Mononuclear cell (primary cell): Measurements from ENCODE around the gene ZNF280D. TPM values are rescaled to one million over a fixed set of nuclear protein-coding genes. Genes with fewer than 3 reads are reported as not detected.

Experiments
- H3K27me3 ChIP-seq: 2 replicates; pipeline ENCODE4 v1.6.0; 2011; ENCODE audit warnings: low read length, control low read depth; ENCODE audit not compliant: insufficient read depth
- H3K4me1 ChIP-seq: 2 replicates; pipeline ENCODE4 v1.5.1; 2011; ENCODE audit warnings: mild to moderate bottlenecking, low read length, control low read depth; ENCODE audit not compliant: insufficient read depth
- H3K4me3 ChIP-seq: 2 replicates; pipeline ENCODE4 v1.5.1; 2011; ENCODE audit warnings: mild to moderate bottlenecking, low read length, moderate library complexity
- H3K9me3 ChIP-seq: 2 replicates; pipeline ENCODE4 v1.5.1; 2011; ENCODE audit warnings: low read depth, mild to moderate bottlenecking, control low read depth, low read length
- total RNA-seq: library from RNA; depleted of rRNA; stranded (reverse); fragments of >200 nt; gene quantifications from one replicate; pipeline ENCODE4 v1.2.3, GENCODE V29; 2012

ZNF280D gene
- total RNA-seq, 1 donor, result 29.9 TPM

DNA sequence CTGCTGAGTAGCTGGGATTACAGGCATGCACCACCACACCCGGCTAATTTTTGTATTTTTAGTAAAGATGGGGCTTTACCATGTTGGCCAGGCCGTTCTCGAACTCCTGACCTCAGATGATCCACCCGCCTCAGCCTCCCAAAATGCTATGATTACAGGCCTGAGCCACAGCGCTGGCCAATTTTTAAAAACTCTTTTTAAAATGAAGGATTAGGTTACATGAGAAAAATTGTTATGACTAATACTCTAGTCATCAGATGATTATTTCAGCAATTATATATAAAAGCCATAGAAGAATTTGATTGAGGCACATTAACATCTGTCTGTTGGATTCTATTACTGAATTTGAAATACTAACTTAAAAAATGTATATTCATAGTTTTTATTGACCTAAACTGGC lies 134.3 kb downstream of the ZNF280D start:
- Histone ChIP-seq H3K4me1 (no peaks in the 10 kb centered on the region), H3K9me3 (peaks cover 25% of the 10 kb centered on the region), H3K4me3 (no peak overlapping the region), H3K27me3 (no peaks in the 10 kb centered on the region)

DNA sequence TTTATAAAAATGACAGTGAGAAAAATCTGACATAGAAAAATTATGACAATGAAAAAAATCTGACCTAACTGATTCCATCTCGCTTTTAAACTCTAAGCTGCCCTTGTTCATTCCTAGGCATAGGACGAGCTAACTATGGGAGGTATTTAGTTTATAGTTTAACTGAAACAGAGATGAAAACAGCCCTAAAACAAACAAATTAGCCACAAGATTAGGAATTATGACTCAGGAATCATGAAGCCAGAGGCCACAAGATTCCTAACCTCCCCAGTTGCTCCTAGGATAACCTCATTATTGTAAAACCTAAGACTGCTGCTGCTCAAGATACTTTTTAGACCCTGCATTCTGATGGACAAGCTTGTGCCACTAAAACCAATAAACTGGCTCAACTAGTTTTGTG lies 145.6 kb downstream of the ZNF280D start:
- Histone ChIP-seq H3K4me1 (no peaks in the 10 kb centered on the region), H3K27me3 (no peaks in the 10 kb centered on the region), H3K4me3 (no peak overlapping the region), H3K9me3 (peaks cover 23% of the 10 kb centered on the region)

DNA sequence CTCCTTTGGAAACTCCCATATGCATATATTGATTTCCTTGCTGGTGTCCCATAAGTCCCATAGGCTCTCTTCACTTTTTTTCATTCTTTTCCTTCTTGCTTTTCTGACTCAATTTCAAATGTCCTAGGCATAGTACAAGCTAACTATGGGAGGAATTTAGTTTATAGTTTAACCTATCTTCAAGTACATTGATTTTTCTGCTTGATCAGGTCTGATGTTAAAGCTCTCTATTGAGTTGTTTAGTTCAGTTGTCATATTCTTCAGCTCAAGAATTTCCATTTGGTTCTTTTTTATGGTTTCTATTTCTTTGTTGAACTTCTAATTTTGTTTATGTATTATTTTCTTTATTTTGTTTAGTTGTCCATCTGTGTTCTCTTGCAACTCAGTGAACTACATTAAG lies 147.1 kb downstream of the ZNF280D start:
- H3K9me3 ChIP-seq, result peaks cover 23% of the 10 kb centered on the region

DNA sequence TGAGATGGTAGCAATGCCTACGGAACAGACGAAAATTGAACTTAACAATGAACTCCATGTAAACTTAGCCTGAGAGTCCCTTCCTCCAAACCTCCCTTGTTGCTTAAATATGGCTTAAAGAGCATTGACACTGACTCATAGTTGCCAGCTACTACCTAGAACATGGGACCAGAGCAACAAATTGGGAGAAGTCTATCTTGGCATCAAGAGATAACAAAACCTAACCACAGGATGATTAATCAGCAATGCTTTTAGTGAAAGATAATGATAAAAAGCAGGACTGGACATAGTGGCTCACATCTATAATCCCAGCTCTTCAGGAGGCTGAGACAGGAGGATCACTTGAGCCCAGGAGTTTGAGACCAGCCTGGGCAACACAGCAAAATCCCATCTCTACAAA lies 150.5 kb downstream of the ZNF280D start:
- no peaks in the 10 kb centered on the region for H3K4me1 ChIP-seq
- peaks cover 23% of the 10 kb centered on the region for H3K9me3 ChIP-seq
- no peaks in the 10 kb centered on the region for H3K27me3 ChIP-seq
- H3K4me3 ChIP-seq, result no peak overlapping the region

More for the DNA sequence above, 147.1 kb downstream of the ZNF280D start:
- Histone ChIP-seq H3K4me3 (no peak overlapping the region), H3K27me3 (no peaks in the 10 kb centered on the region), H3K4me1 (no peaks in the 10 kb centered on the region)

Other genes starting within 250 kb of the ZNF280D start
- gene TCF12, start 185.1 kb upstream of the ZNF280D start, total RNA-seq, result 45.8 TPM